ENCODE results near the gene TMEM121.
A peak's percentile ranks its signal among the peaks of the same experiment; 100 is the strongest.
"Not testable (repeated sequence)": the region's sequence is repeated elsewhere in the genome, so short reads cannot be mapped to it uniquely, and the experiment has no call there.

TMEM121 gene

DNA sequence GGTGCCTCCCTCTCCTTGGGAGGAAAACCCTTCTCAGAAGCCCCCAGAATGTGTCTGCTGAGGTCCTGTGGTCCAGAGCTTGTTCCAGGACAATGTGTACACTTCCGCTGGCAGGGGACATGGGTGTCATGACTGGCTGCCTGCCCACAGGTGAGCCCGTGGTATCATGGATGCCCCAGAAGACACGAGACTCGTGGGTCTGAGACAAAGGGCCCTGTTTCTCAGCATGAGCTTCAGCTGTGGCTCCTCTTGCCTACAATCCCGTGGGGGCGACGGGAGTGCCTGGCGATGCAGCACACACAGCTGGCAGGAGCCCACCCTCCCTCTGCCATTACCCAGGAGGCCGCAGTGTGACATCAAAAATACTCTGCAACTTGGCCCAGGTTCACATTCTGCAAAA, 7.0 kb downstream of the TMEM121 start:
- Mint-ChIP-seq H3K36me3 (ENCODE audit: low read depth) (no peaks in the 10 kb centered on the region), H3K27me3 (ENCODE audit: low read depth) (peaks cover 5% of the 10 kb centered on the region), H3K4me1 (ENCODE audit: low read depth) (peaks cover 4% of the 10 kb centered on the region), H3K4me3 (no peak overlapping the region), H3K9me3 (no peaks in the 10 kb centered on the region), H3K27ac (no peak overlapping the region)
- DNase-seq (ENCODE audit: low spot score), result no peak

DNA sequence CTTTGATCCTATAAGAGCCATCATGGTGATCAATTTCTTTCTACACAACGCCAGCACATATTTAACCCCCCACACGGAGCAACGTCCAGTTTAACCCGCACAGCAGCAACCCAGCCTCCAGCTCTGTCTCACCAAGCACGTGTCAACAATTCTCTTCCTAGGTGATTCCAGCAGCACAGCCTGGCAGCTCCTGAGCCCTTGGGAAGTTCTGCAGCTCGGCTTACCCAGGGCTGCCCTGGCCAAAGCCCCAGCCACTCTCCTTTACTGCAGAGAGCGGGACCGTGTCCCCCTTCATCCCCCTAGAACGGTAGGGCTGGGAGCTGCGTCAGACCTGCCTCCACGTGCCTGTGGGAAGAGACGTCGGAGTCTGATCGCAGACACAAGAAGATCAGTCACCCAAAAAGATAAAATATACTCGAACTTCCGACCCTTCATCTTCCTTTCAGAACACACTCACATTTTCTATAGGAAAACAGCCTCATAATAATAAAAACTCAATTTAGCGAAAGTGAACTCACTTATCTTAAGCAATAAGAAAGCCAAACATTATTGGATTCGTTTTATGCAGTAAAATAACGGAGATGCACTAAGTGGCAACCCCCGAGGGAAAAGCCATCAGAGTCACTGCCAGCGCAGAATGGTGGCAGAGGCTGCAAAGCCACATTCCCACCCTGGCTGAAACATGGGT, 7.6 kb downstream of the TMEM121 start:
- H3K27ac Mint-ChIP-seq, result no peak overlapping the region
- peaks cover 2% of the 10 kb centered on the region for H3K4me1 Mint-ChIP-seq (ENCODE audit: low read depth)
- peaks cover 3% of the 10 kb centered on the region for H3K27me3 Mint-ChIP-seq (ENCODE audit: low read depth)
- no peaks in the 10 kb centered on the region for H3K36me3 Mint-ChIP-seq (ENCODE audit: low read depth)
- no peak overlapping the region for H3K4me3 Mint-ChIP-seq
- H3K9me3 Mint-ChIP-seq, result no peaks in the 10 kb centered on the region
- DNase-seq (ENCODE audit: low spot score), result no peak

- no peak overlapping the region for H3K27ac Mint-ChIP-seq
- DNase-seq (ENCODE audit: low spot score), result no peak
- H3K36me3 Mint-ChIP-seq (ENCODE audit: low read depth), result no peaks in the 10 kb centered on the region
- no peaks in the 10 kb centered on the region for H3K27me3 Mint-ChIP-seq (ENCODE audit: low read depth)
- no peaks in the 10 kb centered on the region for H3K9me3 Mint-ChIP-seq
- no peak overlapping the region for H3K4me3 Mint-ChIP-seq
- no peaks in the 10 kb centered on the region for H3K4me1 Mint-ChIP-seq (ENCODE audit: low read depth)
Observed at GRCh38 chr14:105534586-105534985, 8.2 kb downstream of the TMEM121 start.

DNA sequence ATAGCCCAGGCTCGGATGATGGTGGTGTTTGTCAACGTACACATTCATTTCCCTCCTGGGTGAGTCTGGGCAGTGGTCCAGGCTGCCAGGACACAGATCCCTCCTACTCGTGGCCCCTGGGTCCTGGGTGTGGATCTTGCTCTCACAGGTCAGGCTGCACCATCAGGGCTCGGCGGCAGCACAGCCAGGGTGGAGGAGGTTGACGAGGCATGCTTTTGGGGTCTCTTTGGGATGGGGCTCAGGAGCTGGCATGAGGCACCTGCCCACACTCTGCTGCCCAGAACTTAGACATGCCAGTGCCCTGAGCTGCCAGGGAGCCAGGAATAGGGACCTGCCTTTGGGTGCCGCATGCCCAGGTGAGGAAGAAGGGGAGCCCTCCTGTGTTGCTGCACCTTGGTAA, 9.7 kb downstream of the TMEM121 start:
- DNase-seq (ENCODE audit: low spot score), result no peak
- Mint-ChIP-seq H3K27me3 (ENCODE audit: low read depth) (no peaks in the 10 kb centered on the region), H3K27ac (no peak overlapping the region), H3K4me1 (ENCODE audit: low read depth) (no peaks in the 10 kb centered on the region), H3K36me3 (ENCODE audit: low read depth) (no peaks in the 10 kb centered on the region), H3K4me3 (no peak overlapping the region), H3K9me3 (no peaks in the 10 kb centered on the region)

- H3K4me3 Mint-ChIP-seq, result no peak overlapping the region
- no peaks in the 10 kb centered on the region for H3K9me3 Mint-ChIP-seq
- H3K36me3 Mint-ChIP-seq (ENCODE audit: low read depth), result no peaks in the 10 kb centered on the region
- H3K4me1 Mint-ChIP-seq (ENCODE audit: low read depth), result no peaks in the 10 kb centered on the region
- no peak overlapping the region for H3K27ac Mint-ChIP-seq
- no peak for DNase-seq (ENCODE audit: low spot score)
- peaks cover 3% of the 10 kb centered on the region for H3K27me3 Mint-ChIP-seq (ENCODE audit: low read depth)
Observed at GRCh38 chr14:105536691-105537579, 10.6 kb downstream of the TMEM121 start.

DNA sequence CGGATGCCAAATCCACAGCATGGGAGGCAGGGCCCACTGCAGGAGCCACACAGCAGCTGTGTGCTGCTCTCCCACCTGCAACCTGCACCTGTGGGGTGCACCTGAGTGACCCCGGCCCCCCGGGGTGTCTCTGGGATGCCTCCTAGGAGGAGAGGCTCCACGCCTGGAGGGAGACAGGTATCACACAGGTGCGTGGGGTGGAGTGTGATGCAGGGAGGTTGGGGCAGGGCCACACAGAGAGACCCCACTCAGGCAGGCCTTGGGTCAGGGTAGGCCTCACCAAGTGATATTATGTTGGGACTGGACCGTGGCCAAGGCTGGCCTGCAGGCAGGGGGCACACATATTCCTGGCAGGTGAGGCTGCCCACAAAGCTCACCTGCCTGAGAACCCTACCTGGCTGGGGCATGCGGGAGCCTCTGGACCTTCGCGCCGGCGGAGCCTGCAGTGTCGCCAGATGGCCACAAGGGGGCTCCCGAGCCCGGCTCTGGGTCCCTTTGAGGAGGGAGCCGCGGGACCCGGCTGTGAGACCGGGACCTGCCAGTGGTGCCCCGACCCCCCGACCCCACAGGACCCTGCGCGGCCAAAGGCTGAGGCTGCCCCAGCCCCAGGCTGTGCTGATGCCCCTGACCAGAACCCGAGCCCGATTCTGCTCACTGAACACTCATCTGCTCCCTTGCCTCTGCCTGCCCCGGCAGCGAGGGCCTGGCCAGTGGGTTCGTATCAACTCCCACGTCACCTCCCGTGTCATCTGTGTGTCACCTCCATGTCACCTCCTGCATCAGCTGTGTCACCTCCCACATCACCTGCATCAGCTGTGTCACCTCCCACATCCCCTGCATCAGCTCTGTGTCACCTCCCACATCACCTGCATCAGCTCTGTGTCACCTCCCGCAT, 11.4 kb downstream of the TMEM121 start:
- Mint-ChIP-seq H3K9me3 (peaks cover 4% of the 10 kb centered on the region), H3K4me3 (no peak overlapping the region), H3K4me1 (ENCODE audit: low read depth) (no peaks in the 10 kb centered on the region), H3K27me3 (ENCODE audit: low read depth) (peaks cover 5% of the 10 kb centered on the region), H3K27ac (no peak overlapping the region), H3K36me3 (ENCODE audit: low read depth) (no peaks in the 10 kb centered on the region)
- peak; percentile 51 for DNase-seq (ENCODE audit: low spot score)

DNA sequence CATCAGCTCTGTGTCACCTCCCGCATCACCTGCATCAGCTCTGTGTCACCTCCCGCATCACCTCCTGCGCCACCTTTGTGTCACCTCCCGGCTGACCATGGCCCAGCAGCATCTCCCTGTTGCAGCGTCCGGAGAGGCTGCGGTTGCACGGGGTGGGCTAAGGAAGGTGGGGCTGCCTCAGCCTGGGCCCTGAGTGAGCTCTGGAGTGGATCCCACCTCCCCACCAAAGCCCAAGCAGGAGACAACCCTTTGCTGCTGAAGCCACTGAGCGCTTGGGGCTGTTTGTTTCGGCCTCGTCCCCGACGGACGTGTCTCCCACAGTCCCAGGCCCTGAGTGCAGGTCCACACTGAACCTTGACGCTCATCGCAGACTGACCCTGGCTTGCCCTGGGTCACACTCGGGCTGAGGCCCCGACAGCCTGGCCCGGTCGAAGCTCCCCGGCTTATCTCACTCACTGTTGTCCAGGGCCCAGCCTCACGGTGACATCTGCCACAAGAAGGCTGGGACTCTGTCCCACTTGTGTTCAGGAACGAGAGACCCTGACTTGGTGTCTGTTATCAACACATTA, 12.2 kb downstream of the TMEM121 start:
- H3K4me1 Mint-ChIP-seq (ENCODE audit: low read depth), result no peaks in the 10 kb centered on the region
- no peaks in the 10 kb centered on the region for H3K36me3 Mint-ChIP-seq (ENCODE audit: low read depth)
- no peak for DNase-seq (ENCODE audit: low spot score)
- no peak overlapping the region for H3K4me3 Mint-ChIP-seq
- H3K27me3 Mint-ChIP-seq (ENCODE audit: low read depth), result peaks cover 9% of the 10 kb centered on the region
- no peak overlapping the region for H3K27ac Mint-ChIP-seq
- H3K9me3 Mint-ChIP-seq, result peaks cover 4% of the 10 kb centered on the region

GRCh38 chr14:105540811-105541210, 14.4 kb downstream of the TMEM121 start:
- H3K27ac Mint-ChIP-seq, result no peak overlapping the region
- H3K4me3 Mint-ChIP-seq, result no peak overlapping the region

DNA sequence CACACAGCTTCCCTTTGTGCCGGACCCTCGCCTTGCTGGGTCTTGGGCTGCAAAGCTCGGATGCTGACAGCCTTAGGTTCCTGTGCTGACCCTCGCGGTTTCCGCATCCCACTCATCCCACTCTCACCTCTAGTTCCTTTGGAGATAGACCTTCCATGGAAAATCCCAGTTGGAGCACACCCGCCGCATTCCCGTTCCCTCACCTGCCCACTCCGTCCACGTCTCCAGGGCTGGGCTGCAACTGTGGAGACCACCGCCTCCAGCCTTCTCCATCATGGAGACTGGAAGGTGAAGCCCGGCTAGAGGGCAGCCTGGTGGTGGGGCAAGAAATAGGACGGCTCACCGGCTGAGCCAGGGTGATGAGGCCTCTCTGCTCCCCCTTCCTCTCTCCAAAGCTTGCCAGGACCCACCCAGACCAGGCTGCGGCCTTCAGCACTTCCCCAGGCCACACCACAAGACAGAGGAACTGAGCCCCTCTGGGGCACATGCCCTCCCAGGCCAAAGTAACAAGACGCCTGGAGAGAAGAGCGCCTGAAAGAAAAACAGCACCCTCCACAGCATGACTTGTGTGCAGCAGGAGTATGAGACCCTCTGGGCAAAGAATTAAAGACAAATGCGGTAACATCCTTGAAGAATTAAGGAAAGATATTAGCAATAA, 15.0 kb downstream of the TMEM121 start:
- Mint-ChIP-seq H3K4me3 (no peak overlapping the region), H3K27me3 (ENCODE audit: low read depth) (peaks cover 14% of the 10 kb centered on the region), H3K36me3 (ENCODE audit: low read depth) (no peaks in the 10 kb centered on the region), H3K27ac (no peak overlapping the region), H3K9me3 (peaks cover 4% of the 10 kb centered on the region), H3K4me1 (ENCODE audit: low read depth) (no peaks in the 10 kb centered on the region)
- DNase-seq (ENCODE audit: low spot score), result no peak

More at GRCh38 chr14:105540811-105541210, 14.4 kb downstream of the TMEM121 start:
- H3K9me3 Mint-ChIP-seq, result peaks cover 4% of the 10 kb centered on the region
- H3K4me1 Mint-ChIP-seq (ENCODE audit: low read depth), result no peaks in the 10 kb centered on the region
- no peak for DNase-seq (ENCODE audit: low spot score)
- H3K27me3 Mint-ChIP-seq (ENCODE audit: low read depth), result peaks cover 14% of the 10 kb centered on the region
- H3K36me3 Mint-ChIP-seq (ENCODE audit: low read depth), result no peaks in the 10 kb centered on the region

DNA sequence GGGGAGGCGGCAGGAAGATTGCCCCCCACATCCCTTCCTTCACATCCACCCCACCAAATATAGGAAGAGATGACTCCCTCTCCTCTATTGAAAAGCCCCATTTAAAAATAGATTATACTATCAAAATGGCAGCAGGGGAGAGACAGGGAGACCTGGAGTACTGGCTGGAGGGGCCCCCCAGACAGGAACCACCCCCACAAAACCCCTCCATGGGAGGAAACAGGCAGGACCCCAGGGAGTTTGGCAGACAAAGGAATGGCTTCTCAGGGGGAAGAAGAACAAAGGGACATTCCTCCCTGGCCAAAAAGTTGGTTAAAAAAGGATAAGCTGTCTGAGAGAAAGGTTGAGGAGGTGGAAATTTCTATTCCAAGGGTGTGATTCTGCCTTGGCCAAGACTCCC, 19.3 kb downstream of the TMEM121 start:
- H3K27me3 Mint-ChIP-seq (ENCODE audit: low read depth), result peaks cover 14% of the 10 kb centered on the region
- H3K27ac Mint-ChIP-seq; H3K4me1 Mint-ChIP-seq (ENCODE audit: low read depth): not testable (repeated sequence)

DNA sequence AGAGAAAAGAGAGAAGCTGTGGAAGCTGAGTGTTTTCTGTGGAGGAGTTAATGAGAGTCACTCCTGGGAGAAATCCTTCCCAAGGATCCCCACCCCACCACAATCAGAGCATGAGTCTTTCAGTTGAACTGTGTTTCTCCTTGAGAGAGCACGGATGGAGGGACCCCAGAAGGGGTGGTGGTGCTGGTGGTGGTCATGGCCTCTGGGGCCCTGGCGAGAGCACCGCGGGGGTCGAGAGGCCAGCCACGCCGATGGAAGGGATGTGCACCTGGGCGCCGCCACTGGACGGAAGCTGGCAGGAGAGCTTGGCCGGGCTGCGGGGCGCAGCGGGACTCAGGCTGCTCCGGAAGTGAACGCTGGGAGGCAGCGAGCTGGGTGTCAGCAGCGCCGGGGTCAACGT, 20.0 kb downstream of the TMEM121 start:
- not testable (repeated sequence) for H3K27ac Mint-ChIP-seq; H3K9me3 Mint-ChIP-seq; H3K4me3 Mint-ChIP-seq; DNase-seq (ENCODE audit: low spot score); H3K4me1 Mint-ChIP-seq (ENCODE audit: low read depth); H3K36me3 Mint-ChIP-seq (ENCODE audit: low read depth)
- H3K27me3 Mint-ChIP-seq (ENCODE audit: low read depth), result peaks cover 14% of the 10 kb centered on the region

More for the DNA sequence above, 19.3 kb downstream of the TMEM121 start:
- not testable (repeated sequence) for H3K36me3 Mint-ChIP-seq (ENCODE audit: low read depth); H3K4me3 Mint-ChIP-seq; DNase-seq (ENCODE audit: low spot score); H3K9me3 Mint-ChIP-seq

DNA sequence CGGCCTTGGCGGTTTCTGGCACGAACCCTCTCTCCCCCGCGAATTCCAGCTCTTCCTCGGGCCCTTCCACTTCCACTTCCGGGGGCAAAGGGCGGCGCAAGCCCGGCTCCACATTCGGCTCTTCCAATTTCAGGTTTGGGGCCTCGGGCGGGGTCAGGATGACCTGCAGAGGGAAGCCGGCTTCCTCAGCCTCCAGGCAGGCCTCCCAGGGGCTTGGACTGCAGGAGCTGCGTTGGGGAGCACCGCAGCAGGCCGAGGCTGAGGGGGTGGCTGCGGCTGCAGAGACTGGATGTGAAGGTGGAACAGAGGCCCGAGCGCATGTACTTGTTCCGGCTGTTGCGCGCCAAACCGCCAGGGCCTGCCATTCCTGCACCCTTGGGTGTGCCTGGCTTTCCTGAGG, 20.7 kb downstream of the TMEM121 start:
- peaks cover 10% of the 10 kb centered on the region for H3K27me3 Mint-ChIP-seq (ENCODE audit: low read depth)
- DNase-seq (ENCODE audit: low spot score); H3K9me3 Mint-ChIP-seq; H3K27ac Mint-ChIP-seq; H3K4me3 Mint-ChIP-seq; H3K36me3 Mint-ChIP-seq (ENCODE audit: low read depth); H3K4me1 Mint-ChIP-seq (ENCODE audit: low read depth): not testable (repeated sequence)

DNA sequence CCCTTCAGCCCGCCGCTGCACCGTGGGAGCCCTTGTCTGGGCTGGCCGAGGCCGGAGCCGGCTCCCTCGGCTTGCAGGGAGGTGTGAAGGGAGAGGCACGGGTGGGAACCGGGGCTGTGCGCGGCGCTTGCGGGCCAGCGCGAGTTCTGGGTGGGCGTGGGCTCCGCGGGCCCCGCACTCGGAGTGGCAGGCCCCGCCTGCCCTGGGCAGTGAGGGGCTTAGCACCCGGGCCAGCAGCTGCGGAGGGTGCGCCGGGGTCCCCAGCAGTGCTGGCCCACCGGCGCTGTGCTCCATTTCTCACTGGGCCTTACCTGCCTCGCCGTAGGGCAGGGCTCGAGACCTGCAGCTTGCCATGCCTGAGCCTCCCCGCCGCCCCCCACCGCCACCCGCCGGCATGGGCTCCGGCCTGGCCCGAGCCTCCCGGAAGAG, 21.4 kb downstream of the TMEM121 start:
- H3K4me3 Mint-ChIP-seq, result no peak overlapping the region
- H3K27me3 Mint-ChIP-seq (ENCODE audit: low read depth), result peaks cover 14% of the 10 kb centered on the region
- H3K9me3 Mint-ChIP-seq, result peaks cover under 1% of the 10 kb centered on the region
- DNase-seq (ENCODE audit: low spot score), result no peak
- no peak overlapping the region for H3K27ac Mint-ChIP-seq
- no peaks in the 10 kb centered on the region for H3K4me1 Mint-ChIP-seq (ENCODE audit: low read depth)
- H3K36me3 Mint-ChIP-seq (ENCODE audit: low read depth), result no peaks in the 10 kb centered on the region

All from T-helper 2 cell treated with Interferon-gamma antibody and Interleukin-4, amounts not matched to agents 5 μg/mL and 100 μg/mL, for 36 hours (primary cell).